Liver (tissue), 9 donors: ENCODE measurements around the gene ENPP7. TPM values are rescaled to one million over a fixed set of nuclear protein-coding genes. Genes with fewer than 3 reads are reported as not detected.

Experiments
- DNase-seq: peaks from one replicate; pipeline ENCODE4 v3.0.0-alpha.2; 2017; ENCODE audit warnings: low spot score
- H3K27ac ChIP-seq, 2 donors: one replicate each; pipeline ENCODE4 v1.7.0; 2013; ENCODE audit warnings: inconsistent platforms in 2 of 2, low read length in 2 of 2, control low read depth in 1 of 2, low read depth in 1 of 2, mild to moderate bottlenecking in 1 of 2
- H3K27me3 ChIP-seq, 4 donors: one replicate each; pipeline versions ENCODE4 v1.6.1 to v1.7.0; 2013; ENCODE audit warnings: low read length in 3 of 4, inconsistent platforms in 1 of 4, mild to moderate bottlenecking in 1 of 4, moderate library complexity in 1 of 4; ENCODE audit not compliant: control insufficient read depth in 4 of 4, insufficient read depth in 4 of 4
- H3K36me3 ChIP-seq, 4 donors: one replicate each; pipeline versions ENCODE4 v1.6.1 to v1.7.0; 2013; ENCODE audit warnings: low read length in 3 of 4, mild to moderate bottlenecking in 3 of 4, low read depth in 1 of 4, moderate library complexity in 1 of 4; ENCODE audit not compliant: control insufficient read depth in 4 of 4, insufficient read depth in 3 of 4
- H3K4me1 ChIP-seq, 4 donors: one replicate each; pipeline versions ENCODE4 v1.6.1 to v1.7.0; 2013; ENCODE audit warnings: low read length in 3 of 4, mild to moderate bottlenecking in 3 of 4, moderate library complexity in 1 of 4; ENCODE audit not compliant: control insufficient read depth in 4 of 4, insufficient read depth in 4 of 4
- H3K4me3 ChIP-seq, 3 donors: one replicate each; pipeline versions ENCODE4 v1.6.1 to v1.7.0; 2013; ENCODE audit warnings: low read length in 3 of 3, control low read depth in 1 of 3, low read depth in 1 of 3, mild to moderate bottlenecking in 1 of 3
- H3K9ac ChIP-seq, 2 donors: one replicate each; pipeline ENCODE4 v1.7.0; 2013; ENCODE audit warnings: low read length in 2 of 2, mild to moderate bottlenecking in 2 of 2, moderate library complexity in 2 of 2, control low read depth in 1 of 2, low read depth in 1 of 2
- H3K9me3 ChIP-seq, 4 donors: one replicate each; pipeline versions ENCODE4 v1.6.1 to v1.7.0; 2013; ENCODE audit warnings: low read length in 3 of 4; ENCODE audit not compliant: control insufficient read depth in 4 of 4
- EGR1 ChIP-seq, 2 donors: IDR thresholded peaks; 2 replicates each; pipeline ENCODE4 v1.6.1; 2016 to 2018; ENCODE audit warnings: antibody characterized with exemption in 2 of 2, low read depth in 2 of 2
- FOXA2 ChIP-seq: IDR thresholded peaks from 2 replicates; pipeline ENCODE4 v1.6.1; 2016; ENCODE audit warnings: antibody characterized with exemption
- GABPA ChIP-seq, 2 donors: IDR thresholded peaks in 1 of 2; conservative IDR thresholded peaks in 1 of 2; 2 replicates each; pipeline ENCODE4 v1.6.1; 2016; ENCODE audit warnings: antibody characterized with exemption in 2 of 2, mild to moderate bottlenecking in 1 of 2, moderate library complexity in 1 of 2
- HNF4A ChIP-seq, 2 donors: conservative IDR thresholded peaks; 2 replicates each; pipeline ENCODE4 v1.6.1; 2016; ENCODE audit warnings: antibody characterized with exemption in 2 of 2, mild to moderate bottlenecking in 2 of 2
- HNF4G ChIP-seq: IDR thresholded peaks from 2 replicates; pipeline ENCODE4 v1.6.1; 2016; ENCODE audit warnings: antibody characterized with exemption
- JUND ChIP-seq, 2 donors: IDR thresholded peaks; 2 replicates each; pipeline ENCODE4 v1.6.1; 2016; ENCODE audit warnings: antibody characterized with exemption in 2 of 2
- NR2F2 ChIP-seq: IDR thresholded peaks from 2 replicates; pipeline ENCODE4 v1.6.1; 2016; ENCODE audit warnings: antibody characterized with exemption
- RAD21 ChIP-seq, 2 donors: IDR thresholded peaks; 2 replicates each; pipeline ENCODE4 v1.6.1; 2016; ENCODE audit warnings: antibody characterized with exemption in 2 of 2, mild to moderate bottlenecking in 2 of 2
- SP1 ChIP-seq: IDR thresholded peaks from 2 replicates; pipeline ENCODE4 v1.6.1; 2018; ENCODE audit warnings: antibody characterized with exemption, mild to moderate bottlenecking
- TAF1 ChIP-seq: conservative IDR thresholded peaks from 2 replicates; pipeline ENCODE4 v1.6.1; 2016; ENCODE audit warnings: antibody characterized with exemption, mild to moderate bottlenecking
- YY1 ChIP-seq: IDR thresholded peaks from 2 replicates; pipeline ENCODE4 v1.6.1; 2016; ENCODE audit warnings: antibody characterized with exemption, mild to moderate bottlenecking
- WGBS: extraction: QIAGEN DNeasy Blood & Tissue Kit; methylation state at CpG from one replicate; pipeline ENCODE4 v1.1.7; 2013; 5-methylcytosine and 5-hydroxymethylcytosine counted together
- polyA plus RNA-seq, 2 donors: library from polyadenylated mRNA; stranded (reverse) in 1 of 2; unstranded in 1 of 2; fragments of 200-250 nt in 1 of 2; fragments of >200 nt in 1 of 2; fragmentation: Nextera tagmentation in 1 of 2; extraction: Ambion mirVana in 1 of 2; gene quantifications; one replicate each; pipeline versions ENCODE4 v1.2.1 to v1.2.3, GENCODE V29; 2013 to 2015
- total RNA-seq, 2 donors: library from RNA; depleted of rRNA; stranded (reverse); fragments of >200 nt; gene quantifications; one replicate each; pipeline ENCODE4 v1.2.3, GENCODE V29; 2014
- TF ChIP-seq, protein P1 (sequence below): IDR thresholded peaks from 2 replicates; pipeline ENCODE4 v1.6.1; 2016; ENCODE audit warnings: antibody characterized with exemption
- TF ChIP-seq, protein P2 (sequence below): IDR thresholded peaks from 2 replicates; pipeline ENCODE4 v1.6.1; 2016; ENCODE audit warnings: antibody characterized with exemption
- TF ChIP-seq, protein P3 (sequence below): IDR thresholded peaks from 2 replicates; pipeline ENCODE4 v1.6.1; 2016; ENCODE audit warnings: antibody characterized with exemption
- TF ChIP-seq, protein P4 (sequence below): fragments of 150-350 bp; IDR thresholded peaks from 2 replicates; pipeline ENCODE4 v1.5.1; 2017; ENCODE audit warnings: improper control_type of control experiment, low read depth, low read length; ENCODE audit not compliant: missing input control
- TF ChIP-seq, protein P5 (sequence below): IDR thresholded peaks from 2 replicates; pipeline ENCODE4 v1.6.1; 2016; ENCODE audit warnings: antibody characterized with exemption, mild to moderate bottlenecking
- donor health status: healthy.
- donor health status: healthy.
- donor health status: healthy.
- donor health status: healthy.
- donor health status: healthy.

ENPP7 gene
- total and polyA plus RNA-seq, 4 donors: 1.7 to 12.0 (median 3.9) TPM

DNA sequence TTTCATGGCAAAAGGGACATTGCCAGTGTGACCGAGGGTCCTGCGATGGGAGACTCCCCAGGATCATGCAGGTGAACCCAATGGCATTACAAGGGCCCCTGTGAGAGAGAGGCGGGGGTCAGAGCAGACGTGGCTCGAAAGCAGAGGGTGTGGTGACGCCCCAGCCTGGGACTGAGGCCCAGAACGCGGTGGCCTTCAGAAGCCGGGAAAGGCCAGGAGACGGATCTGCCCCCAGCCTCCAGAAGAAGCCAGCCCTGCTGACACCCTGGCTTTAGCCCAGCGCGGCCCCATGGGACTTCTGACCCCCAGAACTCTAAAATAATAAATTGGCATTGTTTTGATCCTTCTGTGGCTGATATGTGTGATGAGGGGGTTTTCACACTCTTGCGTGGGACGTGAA is 17.4 kb upstream of the ENPP7 start:
- no peak overlapping the region for H3K4me3 ChIP-seq
- no peaks in the 10 kb centered on the region for H3K9me3 ChIP-seq
- H3K9ac ChIP-seq: no peak overlapping the region
- WGBS: 84% methylated on average over 14 of the region's 14 CpGs
- no peaks in the 10 kb centered on the region for H3K36me3 ChIP-seq
- DNase-seq: no peak
- H3K27ac ChIP-seq: no peak overlapping the region
- TF ChIP-seq YY1: no peak
- TF ChIP-seq HNF4A (conservative IDR thresholded peaks at IDR 0.05): no peak
- no peak for TF ChIP-seq TAF1
- TF ChIP-seq NR2F2: no peak
- TF ChIP-seq, protein P1, sequence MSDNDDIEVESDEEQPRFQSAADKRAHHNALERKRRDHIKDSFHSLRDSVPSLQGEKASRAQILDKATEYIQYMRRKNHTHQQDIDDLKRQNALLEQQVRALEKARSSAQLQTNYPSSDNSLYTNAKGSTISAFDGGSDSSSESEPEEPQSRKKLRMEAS: no peak
- TF ChIP-seq GABPA (IDR thresholded peaks at IDR 0.05 in 1 of 2, conservative IDR thresholded peaks at IDR 0.05 in 1 of 2): no peak
- TF ChIP-seq FOXA2: no peak
- TF ChIP-seq HNF4G: no peak
- no peaks in the 10 kb centered on the region for H3K27me3 ChIP-seq
- peaks cover 0 to 2% (median under 1%) of the 10 kb centered on the region in 4 donors for H3K4me1 ChIP-seq

DNA sequence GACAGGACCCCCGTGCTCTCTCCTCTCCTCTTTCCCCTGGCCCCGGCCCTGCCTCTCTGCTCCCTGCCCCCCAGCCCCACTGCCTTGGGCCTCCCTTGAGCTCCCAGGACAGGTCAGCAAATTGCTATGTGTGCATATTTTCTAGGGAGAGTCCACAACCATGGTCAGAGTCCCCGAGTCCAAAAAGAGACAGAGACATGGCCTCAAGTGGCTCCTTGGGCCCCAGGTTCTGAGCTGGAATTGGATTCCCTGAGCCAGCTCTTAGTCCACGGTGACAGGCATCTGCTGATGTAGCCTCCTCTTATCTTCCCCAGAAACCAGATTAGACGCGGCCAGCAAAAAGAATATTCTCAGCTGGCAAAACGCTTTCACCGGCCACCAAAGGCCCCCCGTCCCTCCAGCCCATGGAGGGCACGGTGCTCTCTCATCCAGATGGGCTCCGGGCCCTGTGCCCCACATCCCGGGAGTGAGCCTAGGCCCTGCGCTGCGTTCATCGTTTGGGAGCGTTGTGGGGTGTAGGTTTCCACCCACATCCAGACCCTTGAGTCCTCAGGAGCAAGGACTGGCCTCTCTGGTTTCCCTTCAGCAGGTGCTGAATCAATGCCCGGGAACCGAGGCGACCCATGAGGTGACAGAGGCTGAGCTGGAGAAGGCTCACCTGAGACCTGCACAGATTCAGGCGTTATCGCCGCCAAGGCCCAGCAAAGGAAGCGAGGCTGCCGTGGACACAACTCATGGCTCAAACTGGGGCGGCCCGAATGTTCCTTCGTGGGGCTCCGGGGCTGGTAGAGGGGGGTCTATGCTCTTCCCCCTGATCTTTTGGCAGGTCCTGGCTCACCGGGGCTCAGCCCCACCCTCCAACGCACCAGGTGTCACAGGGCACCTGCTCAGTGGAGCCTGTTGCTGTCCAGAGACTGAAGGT is 16.3 kb upstream of the ENPP7 start:
- no peak for DNase-seq
- Histone ChIP-seq H3K4me1 (no peaks in the 10 kb centered on the region), H3K27me3 (no peaks in the 10 kb centered on the region), H3K27ac (no peak overlapping the region), H3K9ac (no peak overlapping the region), H3K9me3 (no peaks in the 10 kb centered on the region), H3K36me3 (no peaks in the 10 kb centered on the region), H3K4me3 (no peak overlapping the region)
- TF ChIP-seq, protein P2, sequence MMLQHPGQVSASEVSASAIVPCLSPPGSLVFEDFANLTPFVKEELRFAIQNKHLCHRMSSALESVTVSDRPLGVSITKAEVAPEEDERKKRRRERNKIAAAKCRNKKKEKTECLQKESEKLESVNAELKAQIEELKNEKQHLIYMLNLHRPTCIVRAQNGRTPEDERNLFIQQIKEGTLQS: no peak
- TF ChIP-seq FOXA2: no peak
- TF ChIP-seq, protein P3, sequence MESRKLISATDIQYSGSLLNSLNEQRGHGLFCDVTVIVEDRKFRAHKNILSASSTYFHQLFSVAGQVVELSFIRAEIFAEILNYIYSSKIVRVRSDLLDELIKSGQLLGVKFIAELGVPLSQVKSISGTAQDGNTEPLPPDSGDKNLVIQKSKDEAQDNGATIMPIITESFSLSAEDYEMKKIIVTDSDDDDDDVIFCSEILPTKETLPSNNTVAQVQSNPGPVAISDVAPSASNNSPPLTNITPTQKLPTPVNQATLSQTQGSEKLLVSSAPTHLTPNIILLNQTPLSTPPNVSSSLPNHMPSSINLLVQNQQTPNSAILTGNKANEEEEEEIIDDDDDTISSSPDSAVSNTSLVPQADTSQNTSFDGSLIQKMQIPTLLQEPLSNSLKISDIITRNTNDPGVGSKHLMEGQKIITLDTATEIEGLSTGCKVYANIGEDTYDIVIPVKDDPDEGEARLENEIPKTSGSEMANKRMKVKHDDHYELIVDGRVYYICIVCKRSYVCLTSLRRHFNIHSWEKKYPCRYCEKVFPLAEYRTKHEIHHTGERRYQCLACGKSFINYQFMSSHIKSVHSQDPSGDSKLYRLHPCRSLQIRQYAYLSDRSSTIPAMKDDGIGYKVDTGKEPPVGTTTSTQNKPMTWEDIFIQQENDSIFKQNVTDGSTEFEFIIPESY: no peak
- TF ChIP-seq HNF4A (conservative IDR thresholded peaks at IDR 0.05): no peak
- 79% methylated on average over 30 of the region's 30 CpGs for WGBS

DNA sequence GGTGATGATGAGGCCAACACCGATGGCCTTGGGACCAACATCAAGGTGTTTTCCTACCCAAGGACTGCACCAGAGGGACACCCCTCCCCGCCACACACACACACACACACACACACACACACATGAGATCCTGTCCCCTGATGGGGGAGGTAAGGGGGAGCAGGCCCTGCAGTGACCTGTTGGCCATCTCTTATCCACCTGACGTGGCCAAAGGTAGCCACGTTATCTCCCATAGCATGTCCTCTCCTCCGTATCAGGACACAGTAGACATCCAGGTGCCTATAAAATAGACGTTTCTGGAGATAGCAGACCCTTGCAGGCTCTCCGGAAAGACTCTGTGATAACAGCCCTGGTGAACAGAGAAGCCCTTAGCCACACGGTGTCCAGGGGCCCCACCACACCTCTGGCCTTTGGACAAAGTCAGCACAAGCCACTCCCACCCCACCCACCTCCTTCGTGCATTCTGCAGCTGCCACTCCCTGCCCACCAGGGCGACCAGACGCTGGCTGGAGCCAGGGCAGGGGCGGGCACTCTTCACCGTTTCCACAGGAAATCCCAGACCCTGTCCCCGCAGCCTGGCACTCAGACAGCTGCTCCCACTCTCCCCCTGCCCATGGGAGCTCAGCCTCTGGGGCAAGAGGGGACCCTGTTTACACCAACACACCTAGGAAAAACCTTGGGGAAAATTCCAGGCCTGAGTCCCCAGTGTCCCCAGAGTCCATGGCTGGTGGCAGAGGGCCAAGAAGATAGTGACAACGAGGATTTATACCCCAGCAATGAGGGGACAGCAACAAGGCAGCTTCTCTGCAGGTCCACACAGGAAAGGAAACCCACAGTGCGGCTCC is 15.4 kb upstream of the ENPP7 start:
- no peaks in the 10 kb centered on the region for H3K9me3 ChIP-seq
- H3K36me3 ChIP-seq: no peaks in the 10 kb centered on the region
- H3K4me1 ChIP-seq: no peaks in the 10 kb centered on the region
- no peak overlapping the region for H3K27ac ChIP-seq
- 41% methylated on average over 16 of the region's 16 CpGs for WGBS
- DNase-seq: no peak
- H3K27me3 ChIP-seq: no peaks in the 10 kb centered on the region
- H3K9ac ChIP-seq: no peak overlapping the region
- no peak overlapping the region for H3K4me3 ChIP-seq
- TF ChIP-seq NR2F2 (no peak), SP1 (no peak), TAF1 (no peak), JUND (IDR thresholded peaks at IDR 0.05) (no peak), EGR1 (IDR thresholded peaks at IDR 0.05; ENCODE audit: low read depth in 2 of 2) (no peak), HNF4G (no peak), RAD21 (IDR thresholded peaks at IDR 0.05) (no peak), HNF4A (conservative IDR thresholded peaks at IDR 0.05) (no peak)
- TF ChIP-seq, protein P4, sequence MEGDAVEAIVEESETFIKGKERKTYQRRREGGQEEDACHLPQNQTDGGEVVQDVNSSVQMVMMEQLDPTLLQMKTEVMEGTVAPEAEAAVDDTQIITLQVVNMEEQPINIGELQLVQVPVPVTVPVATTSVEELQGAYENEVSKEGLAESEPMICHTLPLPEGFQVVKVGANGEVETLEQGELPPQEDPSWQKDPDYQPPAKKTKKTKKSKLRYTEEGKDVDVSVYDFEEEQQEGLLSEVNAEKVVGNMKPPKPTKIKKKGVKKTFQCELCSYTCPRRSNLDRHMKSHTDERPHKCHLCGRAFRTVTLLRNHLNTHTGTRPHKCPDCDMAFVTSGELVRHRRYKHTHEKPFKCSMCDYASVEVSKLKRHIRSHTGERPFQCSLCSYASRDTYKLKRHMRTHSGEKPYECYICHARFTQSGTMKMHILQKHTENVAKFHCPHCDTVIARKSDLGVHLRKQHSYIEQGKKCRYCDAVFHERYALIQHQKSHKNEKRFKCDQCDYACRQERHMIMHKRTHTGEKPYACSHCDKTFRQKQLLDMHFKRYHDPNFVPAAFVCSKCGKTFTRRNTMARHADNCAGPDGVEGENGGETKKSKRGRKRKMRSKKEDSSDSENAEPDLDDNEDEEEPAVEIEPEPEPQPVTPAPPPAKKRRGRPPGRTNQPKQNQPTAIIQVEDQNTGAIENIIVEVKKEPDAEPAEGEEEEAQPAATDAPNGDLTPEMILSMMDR: no peak
- TF ChIP-seq, protein P2: no peak
- TF ChIP-seq, protein P5, sequence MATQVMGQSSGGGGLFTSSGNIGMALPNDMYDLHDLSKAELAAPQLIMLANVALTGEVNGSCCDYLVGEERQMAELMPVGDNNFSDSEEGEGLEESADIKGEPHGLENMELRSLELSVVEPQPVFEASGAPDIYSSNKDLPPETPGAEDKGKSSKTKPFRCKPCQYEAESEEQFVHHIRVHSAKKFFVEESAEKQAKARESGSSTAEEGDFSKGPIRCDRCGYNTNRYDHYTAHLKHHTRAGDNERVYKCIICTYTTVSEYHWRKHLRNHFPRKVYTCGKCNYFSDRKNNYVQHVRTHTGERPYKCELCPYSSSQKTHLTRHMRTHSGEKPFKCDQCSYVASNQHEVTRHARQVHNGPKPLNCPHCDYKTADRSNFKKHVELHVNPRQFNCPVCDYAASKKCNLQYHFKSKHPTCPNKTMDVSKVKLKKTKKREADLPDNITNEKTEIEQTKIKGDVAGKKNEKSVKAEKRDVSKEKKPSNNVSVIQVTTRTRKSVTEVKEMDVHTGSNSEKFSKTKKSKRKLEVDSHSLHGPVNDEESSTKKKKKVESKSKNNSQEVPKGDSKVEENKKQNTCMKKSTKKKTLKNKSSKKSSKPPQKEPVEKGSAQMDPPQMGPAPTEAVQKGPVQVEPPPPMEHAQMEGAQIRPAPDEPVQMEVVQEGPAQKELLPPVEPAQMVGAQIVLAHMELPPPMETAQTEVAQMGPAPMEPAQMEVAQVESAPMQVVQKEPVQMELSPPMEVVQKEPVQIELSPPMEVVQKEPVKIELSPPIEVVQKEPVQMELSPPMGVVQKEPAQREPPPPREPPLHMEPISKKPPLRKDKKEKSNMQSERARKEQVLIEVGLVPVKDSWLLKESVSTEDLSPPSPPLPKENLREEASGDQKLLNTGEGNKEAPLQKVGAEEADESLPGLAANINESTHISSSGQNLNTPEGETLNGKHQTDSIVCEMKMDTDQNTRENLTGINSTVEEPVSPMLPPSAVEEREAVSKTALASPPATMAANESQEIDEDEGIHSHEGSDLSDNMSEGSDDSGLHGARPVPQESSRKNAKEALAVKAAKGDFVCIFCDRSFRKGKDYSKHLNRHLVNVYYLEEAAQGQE: no peak
- TF ChIP-seq, protein P1: no peak
